GM10248 (cell line): ENCODE results near the gene RAMP1.

Source experiments
- CTCF ChIA-PET: fragments of 300-600 bp; sonication (Branson Sonifier 250); formaldehyde crosslinking; extraction: SDS; loops from one replicate; lab custom pipeline; 2021; ENCODE audit warnings: antibody characterized with exemption; lab: Yijun Ruan, JAX
- POLR2A ChIA-PET: fragments of 350-650 bp; sonication (Branson Sonifier 250); formaldehyde crosslinking; extraction: SDS; loops from one replicate; lab custom pipeline; 2020; ENCODE audit warnings: antibody characterized with exemption; lab: Yijun Ruan, JAX
- DNase-seq: peaks from one replicate; pipeline ENCODE4 v3.0.0; 2012; ENCODE audit errors: extremely low spot score
- CTCF ChIP-seq: IDR thresholded peaks from 2 replicates; pipeline ENCODE4 v1.5.1; 2012; ENCODE audit warnings: mild to moderate bottlenecking, low read depth; ENCODE audit errors: extremely low read depth, missing control alignments, control extremely low read depth

The RAMP1 gene

DNA sequence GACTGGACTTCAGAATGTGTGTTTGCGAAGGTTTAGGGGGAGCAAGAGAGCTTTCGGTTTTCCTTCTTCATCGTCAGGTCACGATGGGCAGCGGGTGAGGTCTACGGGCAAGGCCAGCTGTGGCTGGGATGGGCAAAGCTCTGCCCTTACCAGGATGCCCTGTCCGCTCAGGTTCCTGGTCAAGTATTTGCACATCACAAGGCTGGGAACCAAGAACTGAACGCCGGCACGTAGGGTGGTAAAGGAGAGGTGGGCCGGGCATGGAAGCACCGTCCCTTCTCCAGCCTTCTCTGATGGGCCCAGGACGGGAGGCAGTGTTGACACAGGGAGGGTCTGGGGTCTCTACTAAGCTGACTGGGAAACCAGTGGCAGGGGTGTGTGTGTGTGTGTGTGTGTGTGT, 56.9 kb downstream of the RAMP1 start:
- ChIA-PET POLR2A (no interaction called here), CTCF (interaction anchor here (0.6 kb wide), 1 partner anchor 48 kb away, joined by 3 read pairs; no protein-coding TSS in a partner anchor)
- TF ChIP-seq CTCF = no peak
- DNase-seq = no peak

GRCh38 chr2:237917696-237918374, 58.4 kb downstream of the RAMP1 start:
- no peak for DNase-seq
- POLR2A ChIA-PET = no interaction called here
- TF ChIP-seq CTCF = no peak
- CTCF ChIA-PET = no interaction called here

DNA sequence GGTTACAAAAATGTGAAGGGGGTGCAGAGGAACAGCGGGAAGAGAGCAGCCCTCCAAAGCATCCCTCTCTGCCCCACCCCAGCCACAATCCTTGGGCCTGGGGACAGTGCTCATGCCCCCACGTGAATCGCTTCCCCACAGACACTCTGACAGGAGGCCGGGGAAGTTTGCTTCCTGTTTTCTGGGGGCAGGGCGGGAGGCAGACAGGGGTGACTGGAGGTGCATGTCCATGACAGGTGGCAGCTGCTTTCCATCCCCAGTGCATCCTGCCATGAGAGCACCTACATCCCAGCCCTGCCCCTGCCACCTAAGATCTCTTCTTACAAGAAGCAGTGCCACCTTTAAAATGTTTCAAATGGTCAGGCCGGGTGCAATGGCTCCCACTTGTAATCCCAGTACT, 60.2 kb downstream of the RAMP1 start:
- no peak for DNase-seq
- ChIA-PET CTCF (no interaction called here), POLR2A (no interaction called here)
- no peak for TF ChIP-seq CTCF

DNA sequence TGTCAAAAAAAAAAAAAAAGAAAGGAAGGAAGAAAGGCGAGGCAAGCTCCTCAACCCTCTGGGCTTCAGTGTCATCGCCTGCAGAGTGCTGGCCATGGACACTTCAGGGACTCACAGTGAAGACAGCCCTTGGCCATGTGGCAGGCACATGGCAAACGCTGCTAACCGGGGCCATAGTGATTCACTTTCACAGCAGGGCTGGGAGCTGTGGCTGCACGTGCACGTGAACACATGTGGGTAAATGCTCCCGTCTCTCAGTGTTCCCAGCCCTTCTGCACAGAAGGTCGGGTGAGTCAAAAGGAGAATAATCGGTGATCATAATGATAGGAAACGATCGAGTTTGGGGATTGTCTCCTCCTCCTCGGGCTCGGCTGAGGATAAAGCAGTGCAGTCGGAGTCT, 61.2 kb downstream of the RAMP1 start:
- ChIA-PET POLR2A (no interaction called here), CTCF (no interaction called here)
- no peak for DNase-seq
- no peak for TF ChIP-seq CTCF

GRCh38 chr2:237921967-237922492, 62.6 kb downstream of the RAMP1 start:
- no peak for DNase-seq
- no peak for TF ChIP-seq CTCF
- ChIA-PET CTCF (interaction anchor here (1.6 kb wide), 1 partner anchor 10 kb away, joined by 6 read pairs; no protein-coding TSS in a partner anchor), POLR2A (no interaction called here)

DNA sequence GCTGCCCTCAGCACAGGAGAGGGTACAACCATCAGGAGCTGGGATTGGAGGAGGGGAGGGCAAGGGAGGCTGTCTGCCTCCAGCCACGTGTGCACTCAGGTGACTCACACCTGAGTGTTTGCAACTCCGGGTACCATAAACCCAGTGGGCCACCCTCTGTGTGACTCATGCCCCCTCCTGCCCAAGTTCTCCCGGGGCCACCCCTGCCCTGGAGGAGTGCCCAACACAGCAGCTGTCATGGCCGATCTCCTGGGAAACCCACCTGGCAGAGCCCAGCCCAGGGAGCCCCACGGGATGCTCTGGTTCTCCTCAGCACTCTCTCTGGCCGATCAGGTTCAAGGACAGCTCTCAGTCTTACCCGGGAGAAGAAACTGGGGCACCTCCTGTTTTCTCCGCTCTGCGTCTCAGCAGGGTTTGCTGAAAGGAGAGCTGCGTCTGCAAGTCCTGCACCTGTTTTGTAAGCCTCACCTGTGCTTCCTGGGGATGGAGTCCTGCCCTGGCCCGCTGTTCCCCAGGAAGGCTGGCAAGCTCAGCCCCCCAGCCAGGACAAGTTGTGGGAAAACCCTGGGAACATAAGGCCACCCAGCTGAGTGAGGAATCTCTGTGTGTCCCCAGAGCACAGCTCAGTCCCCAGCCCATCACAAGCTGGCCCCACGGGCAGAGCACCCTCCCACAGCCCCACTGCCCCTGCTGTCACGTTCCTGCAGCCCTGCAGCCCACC, 63.4 kb downstream of the RAMP1 start:
- no peak for TF ChIP-seq CTCF
- CTCF ChIA-PET = interaction anchor here (0.6 to 2.8 kb wide), 15 partner anchors 9 to 340 kb away, joined by 3 to 9 read pairs (median 4); partner anchors contain the start of gene KLHL30
- POLR2A ChIA-PET = no interaction called here
- no peak for DNase-seq
